GM12801 (cell line): ENCODE data around the gene PALD1.

ENCODE experiments used
- TF ChIP-seq, protein P1 (sequence below): IDR thresholded peaks from one replicate; pipeline ENCODE4 v1.5.1; 2011; ENCODE audit warnings: control low read depth; ENCODE audit not compliant: insufficient read length; ENCODE audit errors: extremely low read depth

Gene PALD1

DNA sequence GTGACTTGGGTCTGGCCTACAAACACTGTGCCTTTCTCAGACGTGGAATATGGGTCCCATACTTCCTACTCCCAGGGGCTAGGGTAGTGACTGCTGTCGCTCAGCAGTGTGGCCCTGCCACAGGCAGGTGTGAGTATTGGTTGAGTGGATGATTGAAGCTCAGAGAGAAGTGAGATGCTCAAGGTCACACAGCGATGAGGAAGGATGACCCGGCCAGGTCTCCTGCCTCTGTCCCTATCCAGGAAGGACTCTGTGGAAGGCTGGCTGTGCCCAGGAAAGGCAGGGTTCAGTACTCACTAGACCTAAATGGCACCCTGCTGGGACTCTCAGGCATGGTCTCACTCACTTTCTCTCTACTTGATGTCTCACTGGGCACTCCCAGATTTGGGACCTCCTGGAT, 121.2 kb downstream of the PALD1 start:
- TF ChIP-seq, protein P1, sequence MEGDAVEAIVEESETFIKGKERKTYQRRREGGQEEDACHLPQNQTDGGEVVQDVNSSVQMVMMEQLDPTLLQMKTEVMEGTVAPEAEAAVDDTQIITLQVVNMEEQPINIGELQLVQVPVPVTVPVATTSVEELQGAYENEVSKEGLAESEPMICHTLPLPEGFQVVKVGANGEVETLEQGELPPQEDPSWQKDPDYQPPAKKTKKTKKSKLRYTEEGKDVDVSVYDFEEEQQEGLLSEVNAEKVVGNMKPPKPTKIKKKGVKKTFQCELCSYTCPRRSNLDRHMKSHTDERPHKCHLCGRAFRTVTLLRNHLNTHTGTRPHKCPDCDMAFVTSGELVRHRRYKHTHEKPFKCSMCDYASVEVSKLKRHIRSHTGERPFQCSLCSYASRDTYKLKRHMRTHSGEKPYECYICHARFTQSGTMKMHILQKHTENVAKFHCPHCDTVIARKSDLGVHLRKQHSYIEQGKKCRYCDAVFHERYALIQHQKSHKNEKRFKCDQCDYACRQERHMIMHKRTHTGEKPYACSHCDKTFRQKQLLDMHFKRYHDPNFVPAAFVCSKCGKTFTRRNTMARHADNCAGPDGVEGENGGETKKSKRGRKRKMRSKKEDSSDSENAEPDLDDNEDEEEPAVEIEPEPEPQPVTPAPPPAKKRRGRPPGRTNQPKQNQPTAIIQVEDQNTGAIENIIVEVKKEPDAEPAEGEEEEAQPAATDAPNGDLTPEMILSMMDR, result no peak

DNA sequence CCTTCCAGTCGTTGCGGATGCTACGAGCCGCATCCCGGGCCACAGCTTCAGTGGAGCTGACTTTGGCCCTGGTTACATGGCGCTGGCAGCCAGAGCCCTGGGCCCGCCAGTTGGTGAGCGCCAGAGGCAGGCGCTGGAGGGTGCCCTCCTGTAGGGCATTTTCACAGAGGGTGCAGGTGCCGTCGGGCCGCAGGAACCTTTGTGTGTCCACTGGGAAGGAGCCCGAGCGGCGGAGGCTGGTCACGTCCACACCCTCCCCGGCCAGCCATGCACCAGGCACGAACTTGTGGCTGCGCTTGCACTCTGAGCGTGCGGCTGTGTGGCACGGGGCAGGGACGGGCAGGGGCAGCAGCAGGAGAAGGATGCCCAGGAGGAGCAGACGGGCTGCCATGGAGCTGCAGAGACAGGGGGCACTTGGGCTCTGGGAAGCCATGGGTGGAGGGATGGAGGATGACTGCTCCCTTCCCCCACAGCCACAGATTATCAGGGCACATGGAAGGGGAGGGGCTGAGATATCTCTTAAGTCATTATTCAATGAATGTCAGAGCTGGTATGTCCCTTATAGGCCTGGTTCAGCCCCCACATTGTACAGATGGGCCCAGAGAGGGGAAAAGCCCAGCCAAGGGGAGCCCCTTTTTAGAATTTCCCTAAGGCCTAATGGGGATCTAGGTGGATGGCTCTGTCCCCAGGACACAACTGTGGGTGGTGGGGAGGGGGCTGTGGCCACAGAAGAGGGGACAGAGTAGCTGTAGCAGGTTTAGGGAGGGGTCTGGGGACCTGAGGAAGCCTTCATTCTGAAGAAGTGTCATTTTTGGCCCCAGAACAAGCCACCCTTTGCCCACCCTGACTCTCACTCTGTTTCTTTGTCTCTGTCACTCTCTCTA, 122.2 kb downstream of the PALD1 start:
- TF ChIP-seq, protein P1, result no peak

DNA sequence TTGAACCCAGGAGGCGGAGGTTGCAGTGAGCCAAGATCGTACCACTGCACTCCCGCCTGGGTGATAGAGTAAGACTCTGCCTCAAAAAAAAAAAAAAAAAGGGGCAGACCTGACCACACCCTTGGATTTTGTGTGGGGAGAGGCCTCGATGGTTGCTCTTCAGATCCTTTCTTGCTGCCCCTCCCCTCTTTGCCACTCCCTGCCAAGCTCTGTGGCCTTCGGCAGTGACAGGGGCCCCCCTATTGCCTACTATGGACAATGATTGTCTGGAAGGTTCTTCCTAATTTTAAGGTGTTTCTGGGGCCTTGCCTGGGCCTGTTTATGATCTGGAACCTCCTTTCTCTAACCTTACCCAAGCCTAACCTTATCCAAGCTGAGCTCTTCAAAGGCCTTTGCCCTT, 123.2 kb downstream of the PALD1 start:
- TF ChIP-seq, protein P1, result no peak

- TF ChIP-seq, protein P1, result no peak
These were observed 124.3 kb downstream of the PALD1 start, which contains the start of gene PRF1 for GRCh38 chr10:70602665-70603448. PRF1 (minus strand) TSS chr10:70602741; CDS start chr10:70600902, 1,839 bp downstream.

- TF ChIP-seq, protein P1, result no peak
These were observed 124.9 kb downstream of the PALD1 start for GRCh38 chr10:70603449-70603801.

DNA sequence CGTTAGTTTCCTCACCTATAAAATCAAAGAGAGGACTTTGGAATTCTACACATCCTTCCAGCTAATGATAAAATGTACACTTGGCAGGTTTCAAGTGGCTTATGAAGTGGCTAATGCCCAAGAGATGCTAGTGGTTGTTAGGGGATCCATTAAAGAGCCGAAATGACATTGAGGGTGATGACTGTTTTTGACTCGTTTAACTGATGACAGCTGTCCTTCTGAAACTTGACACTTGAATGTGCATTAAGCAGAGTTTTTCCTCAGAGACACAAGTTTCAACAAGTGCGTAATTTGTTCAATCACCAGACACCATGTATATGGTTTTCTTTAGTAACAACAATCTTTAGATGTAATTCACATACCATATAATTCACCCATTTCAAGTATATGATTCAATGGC, 125.5 kb downstream of the PALD1 start:
- TF ChIP-seq, protein P1, result no peak

DNA sequence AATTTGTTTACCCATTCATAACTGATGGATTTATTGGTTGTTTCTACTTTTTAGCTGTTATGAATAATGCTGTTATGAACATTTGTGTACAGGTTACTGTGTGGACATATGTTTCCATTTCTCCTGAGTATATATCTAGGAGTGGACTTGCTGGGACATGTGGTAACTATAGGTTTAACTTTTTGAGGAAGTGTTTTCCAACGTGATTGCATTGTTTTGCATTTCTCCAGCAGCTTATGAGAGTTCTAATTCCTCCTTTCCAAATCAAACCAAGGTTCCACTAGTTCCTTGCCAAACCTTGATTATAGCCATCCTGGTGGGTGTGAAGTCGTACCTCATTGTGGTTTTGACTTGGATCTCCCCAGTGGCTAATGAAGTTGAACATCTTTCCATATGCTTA, 126.6 kb downstream of the PALD1 start:
- TF ChIP-seq, protein P1, result no peak
